ENCODE data around the gene MSMP.

The MSMP gene

DNA sequence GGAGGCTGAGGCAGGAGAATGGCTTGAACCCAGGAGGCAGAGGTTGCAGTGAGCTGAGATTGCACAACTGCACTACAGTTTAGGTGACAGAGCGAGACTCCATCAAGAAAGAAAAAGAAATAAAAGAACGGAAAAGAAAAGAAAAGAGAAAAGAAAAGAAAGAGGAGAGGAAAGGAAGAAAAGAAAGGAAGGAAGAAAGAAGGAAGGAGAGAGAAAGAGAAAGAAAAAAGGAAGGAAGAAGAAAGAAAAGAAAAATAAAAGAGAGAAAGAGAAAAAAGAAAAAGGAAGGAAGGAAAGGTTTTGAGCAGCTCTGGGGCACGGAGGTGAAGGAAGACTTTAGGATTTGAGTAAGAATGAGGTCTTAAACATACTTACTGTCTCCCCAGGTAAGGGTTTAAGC, 40.5 kb downstream of the MSMP start:
- DNase-seq (ENCODE audit: low read depth): no peak
- no peak overlapping the region for H3K4me3 ChIP-seq (ENCODE audit: control insufficient read depth, low read depth, low read length)
- TF ChIP-seq, protein P1, sequence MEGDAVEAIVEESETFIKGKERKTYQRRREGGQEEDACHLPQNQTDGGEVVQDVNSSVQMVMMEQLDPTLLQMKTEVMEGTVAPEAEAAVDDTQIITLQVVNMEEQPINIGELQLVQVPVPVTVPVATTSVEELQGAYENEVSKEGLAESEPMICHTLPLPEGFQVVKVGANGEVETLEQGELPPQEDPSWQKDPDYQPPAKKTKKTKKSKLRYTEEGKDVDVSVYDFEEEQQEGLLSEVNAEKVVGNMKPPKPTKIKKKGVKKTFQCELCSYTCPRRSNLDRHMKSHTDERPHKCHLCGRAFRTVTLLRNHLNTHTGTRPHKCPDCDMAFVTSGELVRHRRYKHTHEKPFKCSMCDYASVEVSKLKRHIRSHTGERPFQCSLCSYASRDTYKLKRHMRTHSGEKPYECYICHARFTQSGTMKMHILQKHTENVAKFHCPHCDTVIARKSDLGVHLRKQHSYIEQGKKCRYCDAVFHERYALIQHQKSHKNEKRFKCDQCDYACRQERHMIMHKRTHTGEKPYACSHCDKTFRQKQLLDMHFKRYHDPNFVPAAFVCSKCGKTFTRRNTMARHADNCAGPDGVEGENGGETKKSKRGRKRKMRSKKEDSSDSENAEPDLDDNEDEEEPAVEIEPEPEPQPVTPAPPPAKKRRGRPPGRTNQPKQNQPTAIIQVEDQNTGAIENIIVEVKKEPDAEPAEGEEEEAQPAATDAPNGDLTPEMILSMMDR (IDR thresholded peaks at IDR 0.05; ENCODE audit: control insufficient read depth, insufficient read depth, low read depth, low read length, missing control alignments): no peak

DNA sequence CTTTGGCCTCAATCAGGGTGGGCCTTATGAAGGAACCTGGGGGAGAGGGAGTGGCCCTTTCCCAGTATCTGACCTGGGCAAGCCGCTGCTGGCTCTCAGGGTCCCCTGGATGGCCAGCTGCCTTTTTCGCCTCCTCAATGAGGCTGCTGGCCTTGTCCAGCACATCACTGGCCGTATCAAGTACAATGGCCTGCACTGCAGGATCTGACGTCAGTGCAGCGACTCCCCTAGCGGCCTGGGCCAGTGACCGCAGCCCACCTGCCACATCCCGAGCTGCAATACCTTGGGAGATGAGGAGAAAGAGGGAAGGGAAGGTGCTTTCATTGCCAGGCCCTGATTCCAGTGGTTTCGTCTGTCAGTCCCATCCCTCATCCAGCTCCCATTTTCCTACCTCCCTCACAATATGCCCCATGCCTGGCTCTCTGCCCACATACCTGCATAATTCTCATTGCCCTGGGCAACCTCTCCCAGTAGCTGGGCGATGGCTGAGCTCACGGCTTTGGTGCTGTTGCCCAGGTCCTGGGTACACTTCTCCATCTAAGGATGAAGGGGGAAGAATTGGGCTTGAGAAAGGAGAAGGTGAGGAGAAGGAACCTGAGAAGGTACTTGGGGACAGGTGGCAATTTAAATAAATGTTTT, 41.2 kb downstream of the MSMP start:
- no peak overlapping the region for H3K4me3 ChIP-seq (ENCODE audit: control insufficient read depth, low read depth, low read length)
- TF ChIP-seq, protein P1 (IDR thresholded peaks at IDR 0.05; ENCODE audit: control insufficient read depth, insufficient read depth, low read depth, low read length, missing control alignments): no peak
- DNase-seq (ENCODE audit: low read depth): no peak

DNA sequence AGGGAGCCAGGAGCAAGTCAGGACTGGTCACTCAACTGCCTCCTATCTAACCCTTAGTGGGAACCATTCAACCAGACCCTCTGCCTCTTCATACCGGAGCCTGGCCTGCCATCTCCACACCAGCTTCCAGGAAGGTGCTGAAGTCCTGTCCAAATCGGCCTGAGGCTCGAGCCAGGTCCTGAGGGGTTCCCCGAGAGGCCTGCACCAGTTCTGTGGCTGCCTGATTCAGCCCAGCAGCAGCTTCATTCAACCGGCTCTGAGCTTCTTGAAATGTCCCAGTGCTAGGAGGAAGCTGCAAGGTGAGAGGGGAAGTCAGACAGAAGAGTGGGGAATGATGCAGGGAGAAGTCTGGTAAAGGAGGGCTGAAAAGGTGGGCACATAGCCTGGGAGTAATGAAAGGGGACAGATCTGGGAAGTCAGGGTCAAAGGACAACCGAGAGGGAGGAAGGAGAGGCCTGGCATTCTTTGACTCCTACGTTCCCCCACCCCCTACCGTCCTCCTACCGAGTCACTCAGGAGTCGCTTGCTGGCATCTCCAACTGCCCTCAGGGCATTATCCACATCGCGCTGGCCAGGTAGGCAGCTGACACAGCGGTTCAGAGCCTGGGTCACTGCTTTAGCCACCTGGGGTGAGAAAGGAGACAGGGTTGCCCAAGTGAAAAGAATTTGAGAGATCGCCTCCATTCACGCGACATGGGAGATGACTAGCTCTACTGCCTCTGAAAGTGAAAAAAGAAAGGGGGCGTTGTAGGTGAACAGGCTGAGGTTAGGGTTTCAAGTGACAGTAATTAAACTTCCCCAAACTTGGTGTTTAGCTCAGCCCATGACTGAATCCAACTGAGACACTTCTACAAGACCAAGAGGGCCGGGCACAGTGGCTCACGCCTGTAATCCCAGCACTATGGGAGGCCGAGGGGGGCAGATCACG, 42.3 kb downstream of the MSMP start:
- no peak for DNase-seq (ENCODE audit: low read depth)
- no peak overlapping the region for H3K4me3 ChIP-seq (ENCODE audit: control insufficient read depth, low read depth, low read length)
- TF ChIP-seq, protein P1 (IDR thresholded peaks at IDR 0.05; ENCODE audit: control insufficient read depth, insufficient read depth, low read depth, low read length, missing control alignments): no peak

DNA sequence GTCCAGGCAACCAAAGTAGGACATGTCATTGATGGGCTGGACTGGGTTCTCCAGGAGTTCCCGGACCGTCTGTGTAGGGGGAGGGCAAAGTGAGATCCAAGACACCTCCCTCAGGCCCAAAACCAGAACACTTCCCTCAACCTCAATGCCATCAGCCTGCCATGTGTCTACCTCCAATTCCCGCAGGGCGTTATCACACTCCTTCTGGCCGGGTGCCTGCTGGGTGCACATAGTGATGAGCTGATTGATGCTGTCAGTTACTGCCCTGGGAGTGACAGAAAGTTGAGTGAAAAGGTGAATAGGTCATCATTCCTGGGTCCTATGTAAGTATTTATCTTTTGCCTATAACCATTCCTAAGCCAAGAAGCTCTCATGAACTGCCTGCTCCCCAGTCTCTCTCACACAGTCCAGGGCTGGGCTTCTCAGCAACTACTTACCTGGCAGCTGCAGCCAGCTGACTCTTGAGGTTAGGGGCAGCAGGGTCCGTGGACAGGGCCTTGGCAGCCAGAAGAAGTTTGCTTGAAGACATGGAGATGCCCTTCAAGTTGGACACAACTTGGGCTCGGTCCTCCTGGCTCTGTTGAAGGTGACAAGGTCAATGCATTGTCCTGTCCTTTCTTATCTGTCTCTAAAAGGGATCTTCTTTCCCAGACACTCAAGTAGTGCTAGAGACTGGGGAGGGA, 43.1 kb downstream of the MSMP start:
- no peak for DNase-seq (ENCODE audit: low read depth)
- TF ChIP-seq, protein P1 (IDR thresholded peaks at IDR 0.05; ENCODE audit: control insufficient read depth, insufficient read depth, low read depth, low read length, missing control alignments): no peak
- no peak overlapping the region for H3K4me3 ChIP-seq (ENCODE audit: control insufficient read depth, low read depth, low read length)

DNA sequence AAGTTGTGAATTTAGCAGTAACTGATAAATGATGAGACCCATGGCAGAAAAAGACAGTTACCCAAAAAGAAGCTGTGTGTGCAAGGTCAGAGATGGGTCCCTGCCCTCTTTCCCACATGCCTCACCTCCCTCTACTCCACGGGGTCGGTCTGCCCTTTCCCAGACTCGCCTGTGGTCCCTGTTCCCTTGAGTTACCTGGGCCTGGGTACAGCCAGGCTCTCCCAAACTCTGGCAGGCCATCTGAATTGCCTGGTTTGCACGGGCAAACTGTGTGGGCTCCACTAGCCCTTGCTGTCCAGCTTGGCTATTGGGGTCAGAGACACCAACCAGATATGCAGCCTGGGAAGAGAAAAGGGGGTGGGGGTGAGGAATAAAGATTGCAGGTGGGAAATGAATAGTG, 45.9 kb downstream of the MSMP start:
- no peak for DNase-seq (ENCODE audit: low read depth)
- TF ChIP-seq, protein P1 (IDR thresholded peaks at IDR 0.05; ENCODE audit: control insufficient read depth, insufficient read depth, low read depth, low read length, missing control alignments): no peak
- no peak overlapping the region for H3K4me3 ChIP-seq (ENCODE audit: control insufficient read depth, low read depth, low read length)

DNA sequence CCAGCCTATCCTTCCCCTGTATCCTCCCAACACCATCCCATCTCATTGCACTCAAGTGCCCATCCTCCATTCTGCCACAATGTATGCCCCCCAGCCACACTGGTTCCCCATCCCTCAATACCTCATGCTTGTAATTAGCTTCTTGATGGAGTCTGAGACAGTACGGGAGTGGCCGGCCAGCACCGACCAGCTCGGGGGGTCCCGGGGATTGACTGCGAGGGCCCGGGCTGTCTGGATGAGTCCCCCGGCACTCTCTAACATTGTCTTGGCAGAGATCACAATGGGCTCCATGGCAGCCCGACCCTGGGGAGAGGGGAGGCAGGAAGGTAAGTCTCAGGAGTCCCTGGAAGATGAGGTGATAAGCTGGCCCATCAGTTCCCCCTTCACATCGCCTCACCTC, 47.1 kb downstream of the MSMP start:
- no peak overlapping the region for H3K4me3 ChIP-seq (ENCODE audit: control insufficient read depth, low read depth, low read length)
- TF ChIP-seq, protein P1 (IDR thresholded peaks at IDR 0.05; ENCODE audit: control insufficient read depth, insufficient read depth, low read depth, low read length, missing control alignments): no peak
- no peak for DNase-seq (ENCODE audit: low read depth)

Measured in AG09309 (cell line).